Measurements from ENCODE around the gene MNX1. TPM values are rescaled to one million over a fixed set of nuclear protein-coding genes. Genes with fewer than 3 reads are reported as not detected.

The MNX1 gene
- total RNA-seq, 1 donor from 2014 or later, result not detected

- no peaks in the 10 kb centered on the region for H3K9me3 Mint-ChIP-seq
- peaks cover 3% of the 10 kb centered on the region for H3K36me3 Mint-ChIP-seq (ENCODE audit: low read depth)
- no peak for DNase-seq (ENCODE audit: low spot score)
- H3K27me3 Mint-ChIP-seq (ENCODE audit: insufficient read depth), result no peaks in the 10 kb centered on the region
- H3K4me1 Mint-ChIP-seq (ENCODE audit: low read depth), result no peaks in the 10 kb centered on the region
- intact Hi-C loops (cut with micrococcal nuclease), result no loop called here
- H3K27ac Mint-ChIP-seq, result no peak overlapping the region
- H3K4me3 Mint-ChIP-seq, result no peak overlapping the region
Measured at GRCh38 chr7:156986378-156986777, 24.1 kb downstream of the MNX1 start.

DNA sequence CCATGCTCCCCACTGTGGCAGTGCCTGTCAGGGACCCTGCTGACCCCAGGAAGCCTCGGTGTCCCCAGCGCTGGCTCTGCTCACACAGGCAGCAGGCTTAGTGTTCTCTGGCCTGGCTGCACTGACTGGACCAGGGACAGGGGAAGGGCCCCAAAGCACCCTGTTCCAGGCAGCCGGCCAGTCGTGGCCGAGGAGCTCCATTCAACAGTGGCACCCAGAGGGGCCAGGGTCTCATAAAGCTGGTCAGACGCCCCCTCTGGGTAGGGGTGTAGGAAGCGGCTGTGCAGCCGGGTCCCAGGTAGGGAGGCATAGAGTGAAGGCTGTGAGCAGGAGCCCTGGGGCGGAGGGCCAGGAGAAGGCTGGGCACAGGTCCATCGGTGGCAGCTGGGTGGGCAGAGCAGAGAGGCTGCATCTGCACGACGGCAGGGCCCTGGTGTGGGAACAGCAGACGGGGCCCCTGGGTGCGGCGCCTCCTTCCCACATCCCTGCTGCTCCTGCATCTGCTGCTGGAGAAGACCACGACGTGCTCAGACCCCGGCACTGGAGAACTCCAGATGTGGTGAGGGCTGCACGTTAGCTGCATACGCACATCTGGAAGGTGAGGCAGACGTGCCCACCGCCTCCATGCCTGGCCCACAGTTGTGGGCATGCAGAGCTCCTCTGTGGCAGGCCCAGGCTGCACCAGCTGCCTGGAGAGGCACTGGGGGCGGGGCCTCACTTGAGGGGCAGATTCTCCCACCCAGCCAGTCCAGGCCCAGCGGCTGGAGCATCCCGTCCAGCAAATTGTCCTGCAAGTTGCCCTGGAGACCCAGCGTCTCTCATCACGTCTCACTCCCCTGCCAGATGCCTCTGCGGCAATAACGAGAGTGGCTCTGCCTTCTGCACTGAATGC is 25.1 kb downstream of the MNX1 start:
- Mint-ChIP-seq H3K4me1 (ENCODE audit: low read depth) (no peaks in the 10 kb centered on the region), H3K9me3 (no peaks in the 10 kb centered on the region), H3K27ac (no peak overlapping the region), H3K4me3 (no peak overlapping the region), H3K36me3 (ENCODE audit: low read depth) (peaks cover 3% of the 10 kb centered on the region), H3K27me3 (ENCODE audit: insufficient read depth) (no peaks in the 10 kb centered on the region)
- intact Hi-C loops (cut with micrococcal nuclease), result no loop called here
- DNase-seq (ENCODE audit: low spot score), result no peak

DNA sequence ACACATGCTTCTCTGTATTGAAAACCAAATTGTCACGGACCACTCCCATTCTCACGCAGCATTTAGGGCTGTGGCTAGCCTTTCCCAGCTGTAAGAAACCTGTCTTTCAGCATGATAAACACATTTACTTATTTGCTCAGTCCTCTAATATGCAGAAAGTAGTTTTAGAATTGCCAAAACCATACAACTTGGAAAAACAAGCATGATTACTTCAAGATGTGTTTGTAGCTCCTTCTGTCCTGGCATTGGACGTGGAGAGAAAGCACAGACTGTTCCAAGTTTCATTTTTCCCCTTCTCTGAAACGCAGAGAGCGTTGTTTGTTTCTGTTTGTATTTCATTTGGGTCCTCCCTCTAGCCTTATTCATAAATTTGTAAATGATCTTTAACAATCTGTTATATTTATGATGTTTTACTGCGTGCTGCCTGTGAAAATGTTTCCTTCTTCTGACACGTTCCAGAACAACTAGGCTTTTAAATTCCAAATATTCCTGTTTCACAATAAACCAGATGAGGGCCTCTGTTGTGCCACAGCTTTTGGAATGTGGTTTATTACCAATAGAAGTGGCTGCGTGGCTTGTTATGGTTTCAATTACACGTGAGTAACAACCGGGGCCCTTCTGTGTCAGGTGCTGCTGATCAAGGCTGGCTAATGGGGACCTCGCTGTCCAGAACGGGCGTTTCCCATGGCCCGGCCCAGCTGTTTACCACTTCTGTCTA is 26.1 kb downstream of the MNX1 start:
- intact Hi-C loops (cut with micrococcal nuclease), result no loop called here
- Mint-ChIP-seq H3K4me3 (no peak overlapping the region), H3K27ac (no peak overlapping the region), H3K4me1 (ENCODE audit: low read depth) (no peaks in the 10 kb centered on the region), H3K9me3 (peaks cover 6% of the 10 kb centered on the region), H3K36me3 (ENCODE audit: low read depth) (peaks cover 7% of the 10 kb centered on the region), H3K27me3 (ENCODE audit: insufficient read depth) (no peaks in the 10 kb centered on the region)
- DNase-seq (ENCODE audit: low spot score), result no peak

DNA sequence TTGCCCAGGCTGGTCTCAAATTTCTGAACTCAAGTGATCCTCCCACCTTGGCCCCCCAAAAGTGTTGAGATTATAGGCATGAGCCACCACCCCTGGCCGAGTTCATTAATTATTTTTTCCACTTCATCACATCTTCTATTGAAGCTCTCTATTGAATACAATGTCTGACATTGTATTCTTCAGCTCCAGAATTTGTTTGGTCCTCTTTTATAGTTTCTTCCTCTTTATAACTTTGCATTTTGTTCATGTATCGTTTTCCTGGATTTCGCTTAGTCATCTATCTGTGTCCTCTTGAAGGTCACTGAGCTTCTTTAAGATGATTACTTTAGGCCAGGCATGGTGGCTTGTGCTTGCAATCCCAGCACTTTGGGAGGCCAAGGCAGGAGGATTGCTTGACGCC is 30.8 kb downstream of the MNX1 start:
- no peak for DNase-seq (ENCODE audit: low spot score)
- no peaks in the 10 kb centered on the region for H3K4me1 Mint-ChIP-seq (ENCODE audit: low read depth)
- H3K27me3 Mint-ChIP-seq (ENCODE audit: insufficient read depth), result no peaks in the 10 kb centered on the region
- no peak overlapping the region for H3K27ac Mint-ChIP-seq
- intact Hi-C loops (cut with micrococcal nuclease), result no loop called here
- peaks cover 12% of the 10 kb centered on the region for H3K9me3 Mint-ChIP-seq
- H3K4me3 Mint-ChIP-seq, result no peak overlapping the region
- H3K36me3 Mint-ChIP-seq (ENCODE audit: low read depth), result peaks cover 25% of the 10 kb centered on the region

GRCh38 chr7:156979007-156979606 is 31.4 kb downstream of the MNX1 start:
- Mint-ChIP-seq H3K36me3 (ENCODE audit: low read depth) (peaks cover 26% of the 10 kb centered on the region), H3K4me1 (ENCODE audit: low read depth) (no peaks in the 10 kb centered on the region), H3K27me3 (ENCODE audit: insufficient read depth) (no peaks in the 10 kb centered on the region), H3K27ac (no peak overlapping the region), H3K9me3 (peaks cover 12% of the 10 kb centered on the region), H3K4me3 (no peak overlapping the region)
- intact Hi-C loops (cut with micrococcal nuclease), result no loop called here
- DNase-seq (ENCODE audit: low spot score), result no peak

GRCh38 chr7:156975620-156976019 is 34.8 kb downstream of the MNX1 start:
- Mint-ChIP-seq H3K27me3 (ENCODE audit: insufficient read depth) (no peaks in the 10 kb centered on the region), H3K4me3 (no peak overlapping the region), H3K4me1 (ENCODE audit: low read depth) (no peaks in the 10 kb centered on the region), H3K27ac (no peak overlapping the region), H3K36me3 (ENCODE audit: low read depth) (peaks cover 32% of the 10 kb centered on the region), H3K9me3 (peaks cover 12% of the 10 kb centered on the region)
- no peak for DNase-seq (ENCODE audit: low spot score)
- intact Hi-C loops (cut with micrococcal nuclease), result no loop called here

DNA sequence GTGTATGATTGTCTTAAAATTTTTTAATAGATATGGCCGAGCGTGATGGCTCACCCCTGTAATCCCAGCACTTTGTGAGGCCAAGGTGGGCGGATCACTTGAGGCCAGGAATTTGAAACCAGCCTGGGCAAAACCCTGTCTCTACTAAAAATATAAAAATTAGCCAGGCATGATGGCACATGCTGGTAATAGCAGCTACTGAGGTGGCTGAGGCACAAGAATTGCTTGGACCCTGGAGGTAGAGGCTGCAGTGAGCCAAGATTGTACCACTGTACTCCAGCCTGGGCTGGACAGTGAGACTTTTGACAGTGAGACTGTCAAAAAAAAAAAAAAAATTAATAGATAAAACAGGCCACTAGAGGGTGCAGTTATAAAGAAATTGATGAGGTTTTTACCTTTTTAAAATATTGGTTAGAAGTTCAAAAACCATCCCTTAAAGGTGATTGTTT is 40.5 kb downstream of the MNX1 start:
- H3K27ac Mint-ChIP-seq, result no peak overlapping the region
- H3K27me3 Mint-ChIP-seq (ENCODE audit: insufficient read depth), result no peaks in the 10 kb centered on the region
- H3K36me3 Mint-ChIP-seq (ENCODE audit: low read depth), result peaks cover 37% of the 10 kb centered on the region
- H3K4me1 Mint-ChIP-seq (ENCODE audit: low read depth), result no peaks in the 10 kb centered on the region
- intact Hi-C loops (cut with micrococcal nuclease), result loop anchor here (5.0 kb wide), 1 partner anchor 282 kb away; no protein-coding TSS in a partner anchor
- no peak overlapping the region for H3K4me3 Mint-ChIP-seq
- no peak for DNase-seq (ENCODE audit: low spot score)
- no peaks in the 10 kb centered on the region for H3K9me3 Mint-ChIP-seq

DNA sequence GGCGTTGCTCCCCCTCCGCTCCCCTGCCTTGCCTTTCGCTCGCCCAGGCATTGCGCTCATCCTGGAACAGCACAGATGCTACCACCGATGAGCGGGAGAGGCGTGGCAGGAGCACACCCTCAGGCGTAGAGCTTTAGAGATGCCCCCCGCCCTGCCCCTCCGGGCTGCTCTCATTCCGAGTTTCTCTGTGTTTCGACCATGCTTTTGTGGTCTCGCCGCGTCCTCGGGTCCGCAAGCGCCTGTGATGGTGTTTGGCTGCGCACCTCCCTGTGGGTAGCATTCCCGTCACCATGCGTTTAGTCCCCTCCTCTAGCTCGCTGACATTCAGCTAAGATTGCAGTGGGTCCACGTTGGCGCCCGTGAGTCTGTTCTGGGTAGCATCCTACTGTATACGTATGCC is 42.3 kb downstream of the MNX1 start:
- Mint-ChIP-seq H3K27me3 (ENCODE audit: insufficient read depth) (no peaks in the 10 kb centered on the region), H3K27ac (no peak overlapping the region), H3K9me3 (no peaks in the 10 kb centered on the region), H3K4me3 (no peak overlapping the region), H3K36me3 (ENCODE audit: low read depth) (peaks cover 48% of the 10 kb centered on the region), H3K4me1 (ENCODE audit: low read depth) (no peaks in the 10 kb centered on the region)
- DNase-seq (ENCODE audit: low spot score), result no peak
- intact Hi-C loops (cut with micrococcal nuclease), result no loop called here

- intact Hi-C loops (cut with micrococcal nuclease), result loop anchor here (2.0 kb wide), 1 partner anchor 16 kb away; no protein-coding TSS in a partner anchor
- no peak for DNase-seq (ENCODE audit: low spot score)
- Mint-ChIP-seq H3K27ac (no peak overlapping the region), H3K36me3 (ENCODE audit: low read depth) (peaks cover 56% of the 10 kb centered on the region), H3K27me3 (ENCODE audit: insufficient read depth) (no peaks in the 10 kb centered on the region), H3K4me3 (no peak overlapping the region), H3K4me1 (ENCODE audit: low read depth) (no peaks in the 10 kb centered on the region), H3K9me3 (no peaks in the 10 kb centered on the region)
Measured at GRCh38 chr7:156966387-156966786, 44.1 kb downstream of the MNX1 start.

DNA sequence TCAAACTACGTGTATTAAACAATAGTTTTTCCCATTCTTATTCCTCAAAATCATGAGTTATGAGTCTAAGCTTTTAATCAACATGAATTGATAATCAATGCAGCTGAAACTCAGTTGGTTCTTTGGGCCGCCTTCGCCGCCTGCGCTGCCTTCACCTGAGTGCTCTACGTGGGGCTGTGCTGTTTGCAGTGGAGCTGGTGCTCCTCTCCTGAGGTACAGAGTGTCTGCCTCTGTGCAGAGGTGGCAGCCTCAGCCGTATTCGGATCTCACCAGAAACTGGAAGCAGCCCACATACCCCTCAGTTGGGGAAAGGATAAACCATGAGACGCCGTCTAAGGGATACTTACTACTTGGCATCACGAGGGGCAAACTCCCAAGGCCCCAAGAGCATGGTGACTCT is 45.5 kb downstream of the MNX1 start:
- intact Hi-C loops (cut with micrococcal nuclease), result no loop called here

GRCh38 chr7:156963472-156963871 is 47.0 kb downstream of the MNX1 start:
- no peaks in the 10 kb centered on the region for H3K27me3 Mint-ChIP-seq (ENCODE audit: insufficient read depth)
- intact Hi-C loops (cut with micrococcal nuclease), result no loop called here
- H3K9me3 Mint-ChIP-seq, result no peaks in the 10 kb centered on the region
- no peak overlapping the region for H3K27ac Mint-ChIP-seq
- H3K4me1 Mint-ChIP-seq (ENCODE audit: low read depth), result no peaks in the 10 kb centered on the region
- DNase-seq (ENCODE audit: low spot score), result no peak
- no peak overlapping the region for H3K4me3 Mint-ChIP-seq
- H3K36me3 Mint-ChIP-seq (ENCODE audit: low read depth), result peaks cover 61% of the 10 kb centered on the region

More for the DNA sequence above, 45.5 kb downstream of the MNX1 start:
- H3K27me3 Mint-ChIP-seq (ENCODE audit: insufficient read depth), result no peaks in the 10 kb centered on the region
- no peaks in the 10 kb centered on the region for H3K4me1 Mint-ChIP-seq (ENCODE audit: low read depth)
- H3K4me3 Mint-ChIP-seq, result no peak overlapping the region
- peaks cover 64% of the 10 kb centered on the region for H3K36me3 Mint-ChIP-seq (ENCODE audit: low read depth)
- H3K9me3 Mint-ChIP-seq, result no peaks in the 10 kb centered on the region
- no peak for DNase-seq (ENCODE audit: low spot score)
- H3K27ac Mint-ChIP-seq, result no peak overlapping the region

GRCh38 chr7:156962897-156963296 is 47.6 kb downstream of the MNX1 start:
- no peak for DNase-seq (ENCODE audit: low spot score)
- H3K9me3 Mint-ChIP-seq, result no peaks in the 10 kb centered on the region
- intact Hi-C loops (cut with micrococcal nuclease), result no loop called here
- no peaks in the 10 kb centered on the region for H3K27me3 Mint-ChIP-seq (ENCODE audit: insufficient read depth)
- peaks cover 67% of the 10 kb centered on the region for H3K36me3 Mint-ChIP-seq (ENCODE audit: low read depth)
- H3K27ac Mint-ChIP-seq, result no peak overlapping the region
- no peaks in the 10 kb centered on the region for H3K4me1 Mint-ChIP-seq (ENCODE audit: low read depth)
- H3K4me3 Mint-ChIP-seq, result no peak overlapping the region

GRCh38 chr7:156962145-156962544 is 48.3 kb downstream of the MNX1 start:
- Mint-ChIP-seq H3K36me3 (ENCODE audit: low read depth) (peaks cover 65% of the 10 kb centered on the region), H3K9me3 (no peaks in the 10 kb centered on the region), H3K4me1 (ENCODE audit: low read depth) (no peaks in the 10 kb centered on the region), H3K4me3 (no peak overlapping the region), H3K27ac (peak overlapping the region; percentile 29), H3K27me3 (ENCODE audit: insufficient read depth) (no peaks in the 10 kb centered on the region)
- intact Hi-C loops (cut with micrococcal nuclease), result no loop called here
- no peak for DNase-seq (ENCODE audit: low spot score)

Data from activated T-helper 1 cell treated with anti-CD3 and anti-CD28 coated beads, Interleukin-12 subunit alpha, Interleukin-12 subunit beta, Interleukin-2, Interleukin-4 antibody, amounts not matched to agents 30 ng/mL and 10 ng/mL and 1 ng/mL, durations not matched to agents 14 hours and 24 hours and 36 hours (primary cell).